Right atrium auricular region (tissue), 2 donors: ENCODE measurements around the gene FRS2. TPM values are rescaled to one million over a fixed set of nuclear protein-coding genes. Genes with fewer than 3 reads are reported as not detected.
A peak's percentile ranks its signal among the peaks of the same experiment; 100 is the strongest.

Experiments used
- DNase-seq: peaks from one replicate; pipeline ENCODE4 v3.0.0-alpha.2; 2019; ENCODE audit warnings: low spot score
- H3K27ac ChIP-seq, 2 donors: fragments of 200-600 bp; sonication (generic); 1 replicate in 1 of 2; 2 replicates in 1 of 2; pipeline ENCODE4 v1.5.1; 2016 to 2019
- H3K27me3 ChIP-seq, 2 donors: fragments of 200-600 bp; sonication (generic); one replicate each; pipeline versions ENCODE4 v1.5.1 to v1.6.0; 2017 to 2019
- H3K36me3 ChIP-seq: fragments of 200-600 bp; sonication (generic); one replicate; pipeline ENCODE4 v1.5.1; 2016
- H3K4me1 ChIP-seq, 2 donors: fragments of 200-600 bp; sonication (generic); one replicate each; pipeline versions ENCODE4 v1.5.1 to v1.6.0; 2017 to 2019
- H3K4me3 ChIP-seq, 2 donors: fragments of 200-600 bp; sonication (generic); 1 replicate in 1 of 2; 2 replicates in 1 of 2; pipeline ENCODE4 v1.5.1; 2017 to 2019; ENCODE audit warnings: mild to moderate bottlenecking in 1 of 2, moderate library complexity in 1 of 2
- H3K9me3 ChIP-seq, 2 donors: fragments of 200-600 bp; sonication (generic); one replicate each; pipeline ENCODE4 v1.5.1; 2019
- CTCF ChIP-seq, 2 donors: fragments of 200-600 bp; sonication (generic); IDR thresholded peaks; one replicate each; pipeline ENCODE4 v1.5.1; 2019; ENCODE audit warnings: antibody characterized with exemption in 2 of 2
- total RNA-seq, 2 donors: library from RNA; depleted of rRNA; stranded (reverse); fragments of >200 nt; gene quantifications; one replicate each; pipeline ENCODE4 v1.1.0, GENCODE V29; 2016

The FRS2 gene
- total RNA-seq, 2 donors from 2014 or later = 25.9 to 32.5 TPM

GRCh38 chr12:69527506-69528272 lies 57.5 kb downstream of the FRS2 start:
- H3K36me3 ChIP-seq = no peaks in the 10 kb centered on the region
- H3K27me3 ChIP-seq = no peaks in the 10 kb centered on the region
- peak overlapping the region in 1 of 2 donors; percentile 30 for H3K27ac ChIP-seq
- no peaks in the 10 kb centered on the region for H3K9me3 ChIP-seq
- no peak for DNase-seq
- no peak overlapping the region for H3K4me3 ChIP-seq
- H3K4me1 ChIP-seq = peaks cover 0 to 19% of the 10 kb centered on the region in 2 donors
- TF ChIP-seq CTCF (IDR thresholded peaks at IDR 0.05) = no peak

- Histone ChIP-seq H3K36me3 (no peaks in the 10 kb centered on the region), H3K27me3 (no peaks in the 10 kb centered on the region), H3K4me3 (no peak overlapping the region), H3K9me3 (no peaks in the 10 kb centered on the region), H3K4me1 (peaks cover 0 to 20% of the 10 kb centered on the region in 2 donors), H3K27ac (no peak overlapping the region)
- TF ChIP-seq CTCF (IDR thresholded peaks at IDR 0.05) = no peak
- no peak for DNase-seq
Measured at GRCh38 chr12:69529021-69529420, 58.8 kb downstream of the FRS2 start.

GRCh38 chr12:69533844-69534243 lies 63.7 kb downstream of the FRS2 start:
- TF ChIP-seq CTCF (IDR thresholded peaks at IDR 0.05) = no peak
- DNase-seq = no peak
- H3K36me3 ChIP-seq = no peaks in the 10 kb centered on the region
- H3K27me3 ChIP-seq = no peaks in the 10 kb centered on the region
- H3K4me1 ChIP-seq = peaks cover 0 to 19% of the 10 kb centered on the region in 2 donors
- no peak overlapping the region for H3K4me3 ChIP-seq
- H3K9me3 ChIP-seq = no peaks in the 10 kb centered on the region
- H3K27ac ChIP-seq = peak overlapping the region; percentile 53 to 71

- TF ChIP-seq CTCF (IDR thresholded peaks at IDR 0.05) = no peak
- peak overlapping the region; percentile 53 to 71 for H3K27ac ChIP-seq
- peak; percentile 76 for DNase-seq
- no peak overlapping the region for H3K4me3 ChIP-seq
- H3K9me3 ChIP-seq = no peaks in the 10 kb centered on the region
- no peaks in the 10 kb centered on the region for H3K36me3 ChIP-seq
- peaks cover 0 to 19% of the 10 kb centered on the region in 2 donors for H3K4me1 ChIP-seq
- no peaks in the 10 kb centered on the region for H3K27me3 ChIP-seq
Measured at GRCh38 chr12:69534389-69534822, 64.2 kb downstream of the FRS2 start.

- Histone ChIP-seq H3K36me3 (no peaks in the 10 kb centered on the region), H3K4me3 (no peak overlapping the region), H3K27ac (no peak overlapping the region), H3K4me1 (no peaks in the 10 kb centered on the region), H3K27me3 (no peaks in the 10 kb centered on the region), H3K9me3 (peaks cover 0 to 8% of the 10 kb centered on the region in 2 donors)
- no peak for DNase-seq
- no peak for TF ChIP-seq CTCF (IDR thresholded peaks at IDR 0.05)
Measured at GRCh38 chr12:69540987-69541386, 70.8 kb downstream of the FRS2 start.
